Testis (tissue), 2 donors: ENCODE results near the gene MTM1.

Source experiments
- POLR2A ChIP-seq: fragments of 450-650 bp; IDR thresholded peaks from one replicate; pipeline ENCODE4 v1.6.1; 2017; ENCODE audit warnings: antibody characterized with exemption, mild to moderate bottlenecking, moderate library complexity
- TF ChIP-seq, protein P1 (sequence below), 3 experiments: fragments of 450-650 bp in 2 of 3; fragments of 200-600 bp in 1 of 3; sonication (generic) in 1 of 3; IDR thresholded peaks; one replicate each; pipeline ENCODE4 v1.5.1; 2016 to 2019; ENCODE audit warnings: antibody characterized with exemption in 3 of 3, mild to moderate bottlenecking in 2 of 3, moderate library complexity in 1 of 3

DNA sequence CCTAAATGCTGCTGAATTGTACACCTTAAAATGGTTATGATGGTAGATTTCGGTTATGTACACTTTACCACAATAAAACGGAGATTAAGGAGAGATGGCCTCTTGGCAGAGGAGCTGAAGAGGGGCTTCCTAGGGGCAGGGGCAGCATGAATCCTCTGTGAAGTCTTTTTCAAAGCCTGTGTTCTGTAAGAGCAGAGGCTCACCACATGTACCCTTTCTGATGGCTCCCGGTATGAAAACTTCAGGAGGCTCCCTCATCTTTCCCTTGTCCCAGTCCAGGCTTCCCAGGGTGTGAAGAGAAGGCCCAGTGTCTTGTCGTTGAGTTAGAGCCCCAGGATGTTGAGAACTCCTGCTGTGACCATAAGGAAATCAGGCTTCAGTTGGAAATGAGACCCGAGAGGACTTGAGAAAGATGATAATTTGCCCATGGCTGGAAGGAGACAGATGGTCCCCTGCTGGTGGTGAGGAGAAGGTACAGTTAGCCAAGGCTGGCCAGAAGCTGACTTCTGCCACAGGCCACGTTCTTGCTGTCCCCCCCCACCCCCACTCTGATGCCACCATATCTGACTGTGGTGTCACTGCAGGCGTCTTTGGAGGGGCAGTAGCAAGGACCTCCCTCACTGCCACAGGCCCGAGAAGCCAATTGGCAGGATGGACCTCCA, 31.8 kb upstream of the MTM1 start:
- TF ChIP-seq, protein P1, sequence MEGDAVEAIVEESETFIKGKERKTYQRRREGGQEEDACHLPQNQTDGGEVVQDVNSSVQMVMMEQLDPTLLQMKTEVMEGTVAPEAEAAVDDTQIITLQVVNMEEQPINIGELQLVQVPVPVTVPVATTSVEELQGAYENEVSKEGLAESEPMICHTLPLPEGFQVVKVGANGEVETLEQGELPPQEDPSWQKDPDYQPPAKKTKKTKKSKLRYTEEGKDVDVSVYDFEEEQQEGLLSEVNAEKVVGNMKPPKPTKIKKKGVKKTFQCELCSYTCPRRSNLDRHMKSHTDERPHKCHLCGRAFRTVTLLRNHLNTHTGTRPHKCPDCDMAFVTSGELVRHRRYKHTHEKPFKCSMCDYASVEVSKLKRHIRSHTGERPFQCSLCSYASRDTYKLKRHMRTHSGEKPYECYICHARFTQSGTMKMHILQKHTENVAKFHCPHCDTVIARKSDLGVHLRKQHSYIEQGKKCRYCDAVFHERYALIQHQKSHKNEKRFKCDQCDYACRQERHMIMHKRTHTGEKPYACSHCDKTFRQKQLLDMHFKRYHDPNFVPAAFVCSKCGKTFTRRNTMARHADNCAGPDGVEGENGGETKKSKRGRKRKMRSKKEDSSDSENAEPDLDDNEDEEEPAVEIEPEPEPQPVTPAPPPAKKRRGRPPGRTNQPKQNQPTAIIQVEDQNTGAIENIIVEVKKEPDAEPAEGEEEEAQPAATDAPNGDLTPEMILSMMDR (IDR thresholded peaks at IDR 0.05): no peak
- no peak for TF ChIP-seq POLR2A
